Coronary artery (tissue), 2 donors: ENCODE measurements around the gene LAMA3.

Experiments used
- DNase-seq: peaks from one replicate; pipeline ENCODE4 v3.0.0-alpha.2; 2017; ENCODE audit warnings: low spot score
- H3K27ac ChIP-seq, 2 donors: fragments of 200-600 bp; sonication (generic); one replicate each; pipeline ENCODE4 v1.5.1; 2016 to 2019
- H3K4me3 ChIP-seq: fragments of 200-600 bp; sonication (generic); 2 replicates; pipeline ENCODE4 v1.5.1; 2016; ENCODE audit warnings: mild to moderate bottlenecking, moderate library complexity
- CTCF ChIP-seq: fragments of 200-600 bp; sonication (generic); IDR thresholded peaks from one replicate; pipeline ENCODE4 v1.5.1; 2019; ENCODE audit warnings: antibody characterized with exemption

The LAMA3 gene

DNA sequence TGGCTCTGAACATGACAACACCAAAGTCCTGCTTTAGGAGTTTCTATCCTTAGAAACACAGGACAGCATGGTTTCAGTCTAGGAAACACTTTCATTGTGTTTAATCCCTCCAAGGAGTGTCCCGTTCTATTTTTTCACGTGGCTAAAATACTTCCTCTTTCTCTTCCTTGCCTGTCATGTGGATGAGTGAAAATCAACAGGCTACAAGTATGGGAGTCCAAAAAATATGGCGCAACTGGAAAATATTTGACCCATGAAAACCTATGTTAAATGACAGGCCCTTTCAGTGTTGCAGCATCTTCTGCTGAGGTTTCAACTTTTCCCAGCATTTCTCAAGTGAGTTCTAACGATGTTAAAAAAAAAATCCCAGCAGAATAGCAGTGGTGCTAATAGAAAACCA, 146.3 kb downstream of the LAMA3 start:
- Histone ChIP-seq H3K27ac (peak overlapping the region in 1 of 2 donors; percentile 24), H3K4me3 (no peak overlapping the region)
- no peak for TF ChIP-seq CTCF
- no peak for DNase-seq

- Histone ChIP-seq H3K27ac (peak overlapping the region in 1 of 2 donors; percentile 68), H3K4me3 (no peak overlapping the region)
- no peak for DNase-seq
- TF ChIP-seq CTCF, result no peak
These were observed 148.3 kb downstream of the LAMA3 start for GRCh38 chr18:23837591-23837990.

DNA sequence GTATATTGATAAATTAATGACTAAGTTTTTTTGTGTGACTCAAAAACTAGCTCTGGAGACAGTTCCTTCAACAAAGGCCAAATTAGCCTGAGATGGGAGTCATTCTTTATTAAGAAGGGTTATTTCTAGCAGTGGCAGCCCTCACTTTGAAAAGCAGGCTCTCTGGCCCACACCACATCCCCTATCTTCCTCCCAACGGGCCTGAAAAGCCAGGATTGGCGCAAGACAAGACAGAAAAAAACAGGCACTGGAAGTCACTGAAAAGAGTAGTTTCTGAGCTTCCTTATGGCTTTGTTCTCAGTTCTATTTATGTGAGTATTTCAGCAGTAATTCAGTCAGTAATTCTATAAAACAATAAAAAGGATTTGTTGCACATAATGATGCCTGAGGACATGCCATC, 149.0 kb downstream of the LAMA3 start:
- H3K27ac ChIP-seq, result peak overlapping the region in 1 of 2 donors; percentile 68

GRCh38 chr18:23838801-23839366, 149.6 kb downstream of the LAMA3 start:
- Histone ChIP-seq H3K27ac (peak overlapping the region in 1 of 2 donors; percentile 68), H3K4me3 (no peak overlapping the region)
- no peak for DNase-seq
- TF ChIP-seq CTCF, result no peak

More for the DNA sequence above, 149.0 kb downstream of the LAMA3 start:
- H3K4me3 ChIP-seq, result no peak overlapping the region
- DNase-seq, result no peak
- TF ChIP-seq CTCF, result no peak

DNA sequence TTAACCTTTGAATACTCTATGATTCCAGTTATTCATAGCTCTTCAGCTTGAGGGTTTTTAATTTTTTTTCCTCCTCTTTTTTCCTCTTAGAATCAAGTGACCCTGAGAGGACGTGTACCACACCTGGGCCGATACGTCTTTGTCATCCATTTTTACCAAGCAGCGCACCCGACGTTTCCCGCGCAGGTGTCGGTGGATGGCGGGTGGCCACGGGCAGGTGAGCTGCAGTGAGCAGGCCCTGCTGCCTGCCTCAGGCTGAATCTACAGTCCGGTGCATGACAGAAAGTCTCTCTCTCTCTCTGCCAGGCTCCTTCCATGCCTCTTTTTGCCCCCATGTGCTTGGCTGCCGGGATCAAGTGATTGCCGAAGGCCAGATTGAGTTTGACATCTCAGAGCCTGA, 153.1 kb downstream of the LAMA3 start:
- no peak for DNase-seq
- TF ChIP-seq CTCF, result no peak
- H3K4me3 ChIP-seq, result no peak overlapping the region

DNA sequence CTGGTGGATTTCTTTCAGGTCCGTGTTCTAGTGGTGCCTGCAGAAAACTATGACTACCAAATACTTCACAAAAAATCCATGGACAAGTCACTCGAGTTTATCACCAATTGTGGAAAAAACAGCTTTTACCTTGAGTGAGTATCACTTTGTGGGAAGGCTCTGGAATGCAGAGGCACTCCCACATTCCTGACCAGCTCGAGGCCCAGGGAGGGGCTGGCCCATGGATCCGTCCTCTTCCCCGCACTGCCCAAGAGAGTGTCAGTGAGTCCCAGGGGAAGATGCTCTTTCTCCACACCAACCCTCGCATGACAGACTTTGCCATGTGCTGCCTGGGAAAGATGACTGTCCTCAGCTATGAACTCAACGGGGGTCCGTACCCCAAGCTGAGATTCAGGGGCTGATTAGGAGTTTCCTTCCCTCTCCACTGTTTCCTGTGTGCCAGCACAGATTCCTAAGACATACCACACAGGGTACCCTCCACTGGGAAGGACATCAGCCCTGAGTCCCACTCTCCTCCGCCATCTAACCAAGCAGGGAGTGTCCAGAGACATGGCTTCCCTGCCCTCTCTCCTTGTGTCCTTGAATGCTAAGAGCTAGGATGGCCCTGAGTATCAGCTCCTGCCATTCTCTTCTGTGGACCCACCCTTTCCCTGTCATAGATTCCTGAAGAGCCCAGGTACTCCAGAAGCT, 155.9 kb downstream of the LAMA3 start:
- no peak for TF ChIP-seq CTCF
- Histone ChIP-seq H3K27ac (no peak overlapping the region), H3K4me3 (no peak overlapping the region)
- no peak for DNase-seq

More for the DNA sequence above, 153.1 kb downstream of the LAMA3 start:
- no peak overlapping the region for H3K27ac ChIP-seq
